Left lobe of liver (tissue), 2 donors: Measurements from ENCODE around the gene NR3C2. TPM values are rescaled to one million over a fixed set of nuclear protein-coding genes. Genes with fewer than 3 reads are reported as not detected.
A peak's percentile ranks its signal among the peaks of the same experiment; 100 is the strongest.

Experiments
- ATAC-seq: fragments of 200-7000 bp; cut with Tn5 transposase; one replicate; pipeline ENCODE4 v1.9.1; 2020; ENCODE audit warnings: mild to moderate bottlenecking, moderate library complexity
- DNase-seq: peaks from one replicate; pipeline ENCODE4 v3.0.0-alpha.2; 2020; ENCODE audit warnings: low spot score
- total RNA-seq: library from RNA; stranded (reverse); gene quantifications from one replicate; pipeline ENCODE4 v1.2.1, GENCODE V29; 2021
- donor health status: DM: no; HTN: no; CAD: no; lungs with moderate emphysema.
- donor health status: DM: no; HTN: yes; CAD: no.

Gene NR3C2
- total RNA-seq, 1 donor from 2014 or later, result 12.0 TPM

DNA sequence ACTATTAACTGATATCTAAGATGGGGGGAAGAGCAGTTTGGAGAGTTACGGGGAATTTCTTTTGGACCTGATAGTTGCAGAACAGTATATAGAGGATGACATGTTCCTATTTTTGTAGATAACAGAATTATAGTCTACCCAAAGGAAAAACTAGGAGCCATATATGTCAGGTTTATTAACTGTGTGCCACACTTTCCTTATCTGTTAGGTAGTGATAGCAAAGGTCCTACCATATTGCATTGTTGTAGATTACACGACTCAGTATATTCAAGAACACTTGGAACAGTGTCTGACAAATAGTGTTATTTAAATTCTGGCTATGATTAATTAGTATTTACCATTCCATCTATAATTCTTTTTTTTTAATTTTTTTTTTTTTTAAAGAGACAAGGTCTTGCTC is 175.3 kb downstream of the NR3C2 start:
- DNase-seq (no peak), ATAC-seq (no peak)

DNA sequence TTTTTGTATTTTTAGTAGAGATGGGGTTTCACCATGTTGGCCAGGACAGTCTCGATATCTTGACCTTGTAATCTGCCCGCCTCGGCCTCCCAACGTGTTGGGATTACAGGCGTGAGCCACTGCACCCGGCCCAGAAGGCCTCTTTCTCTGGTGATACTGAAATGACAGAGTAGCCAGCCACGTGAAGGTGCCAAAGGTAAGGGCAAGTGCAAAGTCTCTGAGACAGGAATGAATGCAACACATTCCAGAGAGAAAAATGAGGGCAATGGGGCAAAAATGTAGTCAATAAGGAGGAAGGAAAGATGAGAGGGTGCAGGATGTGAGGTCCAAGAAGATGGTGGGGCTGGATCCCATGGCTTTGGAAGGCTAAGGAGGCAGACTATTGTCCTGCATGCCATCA is 176.0 kb downstream of the NR3C2 start:
- DNase-seq (no peak), ATAC-seq (no peak)

DNA sequence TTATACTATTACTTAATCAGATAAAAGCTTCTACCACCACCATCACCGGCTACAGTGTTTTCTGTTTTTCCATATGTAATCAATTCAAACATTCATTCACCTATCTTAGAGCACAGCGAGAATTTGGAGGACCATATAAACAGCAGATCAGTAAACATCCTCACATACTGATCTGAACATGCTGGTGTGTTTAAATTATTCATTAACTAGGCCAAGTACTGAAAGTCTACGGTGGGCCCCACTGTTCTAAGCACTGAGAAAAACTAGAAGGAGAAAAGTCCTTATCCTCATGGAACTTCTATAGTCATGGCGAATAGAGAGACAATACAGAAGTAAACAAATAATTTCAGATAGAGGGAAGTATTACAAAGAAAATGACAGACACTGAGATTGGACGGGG is 176.6 kb downstream of the NR3C2 start:
- peak; percentile 33 for ATAC-seq
- no peak for DNase-seq

DNA sequence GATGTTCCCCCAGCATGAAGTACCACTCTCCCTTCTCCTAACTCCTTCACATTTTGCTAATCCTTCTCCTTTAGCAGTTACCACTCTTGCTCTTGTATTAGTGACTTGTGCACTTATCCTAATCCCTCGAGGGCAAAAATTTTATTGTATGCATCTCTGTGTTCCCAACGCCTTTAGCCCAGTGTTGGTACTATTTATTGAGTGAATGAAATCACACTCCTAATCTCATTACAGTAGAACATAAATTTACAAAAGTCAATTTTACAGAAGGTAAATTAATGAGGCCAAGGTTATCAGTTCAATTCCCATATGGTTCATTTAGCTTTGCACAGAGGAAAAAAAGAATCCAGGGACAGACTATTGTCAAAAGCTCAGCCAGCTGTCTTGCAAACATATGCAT is 178.4 kb downstream of the NR3C2 start:
- ATAC-seq, result no peak

DNA sequence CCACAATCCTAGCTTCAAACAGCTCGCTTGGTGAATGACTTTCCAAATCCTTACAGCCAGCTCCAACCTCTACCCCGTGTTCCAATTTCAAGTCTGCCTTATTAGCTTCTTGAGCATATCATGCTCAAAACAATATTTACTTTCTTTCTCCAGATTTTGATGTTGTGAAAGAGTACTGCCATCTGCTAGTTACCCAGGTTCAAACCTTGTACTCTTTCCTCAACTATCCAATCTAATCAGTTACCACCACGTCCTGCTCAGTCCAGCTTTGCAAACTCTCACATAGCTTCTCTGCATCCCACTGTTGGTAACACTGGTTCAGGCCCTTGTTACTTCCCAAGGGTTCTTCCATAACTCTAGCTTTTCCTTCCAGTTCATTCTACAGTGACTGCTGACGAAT is 179.1 kb downstream of the NR3C2 start:
- no peak for ATAC-seq
- no peak for DNase-seq

More for the DNA sequence above, 178.4 kb downstream of the NR3C2 start:
- no peak for DNase-seq

DNA sequence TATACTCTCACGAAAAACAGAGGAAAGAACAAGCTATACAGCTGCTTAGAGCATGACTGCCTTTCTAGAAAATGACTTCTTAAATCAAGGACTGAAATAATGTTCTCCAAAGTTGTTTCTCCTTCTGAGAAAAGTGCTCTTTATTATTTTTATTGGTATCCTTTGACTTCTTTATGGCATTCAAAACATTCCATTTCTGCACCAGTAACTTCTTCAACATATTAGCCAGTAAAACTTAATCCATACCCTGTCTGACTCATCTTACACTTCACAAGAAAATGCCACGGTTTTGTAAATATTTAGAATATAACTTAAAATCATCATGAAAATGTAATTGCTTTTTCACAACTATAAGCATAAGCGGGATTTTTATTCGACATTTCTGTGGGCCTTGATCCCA is 180.4 kb downstream of the NR3C2 start:
- DNase-seq, result no peak
- no peak for ATAC-seq

DNA sequence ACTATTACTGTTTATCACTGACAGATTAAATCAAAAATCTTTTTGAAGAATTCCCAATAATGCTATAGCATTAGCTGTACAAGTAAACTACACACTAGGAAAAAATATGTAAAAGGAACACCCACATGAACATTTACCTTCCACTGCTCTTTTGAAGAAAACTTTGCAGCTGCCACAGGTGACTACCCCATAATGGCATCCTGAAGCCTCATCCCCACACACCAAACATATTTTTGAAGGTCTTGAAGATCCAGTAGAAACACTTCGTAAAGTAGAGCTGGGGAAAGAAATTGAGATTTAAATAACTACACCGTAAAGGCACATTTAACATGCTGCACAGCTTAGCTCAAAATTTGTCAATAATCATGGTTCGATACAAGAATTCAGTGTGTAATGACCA is 182.4 kb downstream of the NR3C2 start:
- DNase-seq (no peak), ATAC-seq (no peak)

DNA sequence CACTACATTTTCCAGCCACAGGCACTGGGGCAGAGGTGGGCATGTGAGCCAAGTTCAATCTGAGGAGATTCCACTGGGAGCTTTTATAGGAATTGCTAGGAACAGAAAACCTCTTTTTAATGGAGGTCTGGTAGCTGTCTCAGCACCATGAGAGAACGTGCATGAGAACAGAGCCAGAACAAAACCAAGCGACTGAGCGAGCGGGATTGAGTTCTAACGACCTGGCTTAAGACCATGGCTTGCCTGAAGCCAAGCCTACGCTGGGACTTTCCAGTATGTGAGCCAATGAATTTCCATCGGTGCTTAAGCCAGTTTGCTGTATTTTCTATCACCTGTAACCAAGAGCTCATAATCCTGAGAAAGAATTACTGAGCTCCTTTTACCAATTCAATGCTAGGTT is 183.7 kb downstream of the NR3C2 start:
- ATAC-seq (no peak), DNase-seq (no peak)

DNA sequence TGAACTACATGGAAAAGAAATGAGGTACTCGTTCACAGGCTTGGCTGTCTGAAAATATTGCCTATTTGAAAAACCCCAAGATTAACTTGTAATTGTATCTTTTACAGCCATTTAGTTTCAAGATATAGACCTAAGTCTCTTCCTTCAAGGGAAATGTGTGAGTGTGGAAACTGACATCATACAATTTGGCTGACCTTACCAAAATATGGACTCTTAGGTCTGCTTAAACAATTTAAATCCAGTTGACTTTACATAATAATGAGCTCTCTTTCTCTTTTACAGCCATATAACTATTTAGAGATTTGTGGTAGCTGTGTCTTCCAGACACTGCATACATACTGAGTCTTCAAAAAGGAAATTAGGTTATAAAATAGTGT is 186.9 kb downstream of the NR3C2 start:
- ATAC-seq (no peak), DNase-seq (no peak)

DNA sequence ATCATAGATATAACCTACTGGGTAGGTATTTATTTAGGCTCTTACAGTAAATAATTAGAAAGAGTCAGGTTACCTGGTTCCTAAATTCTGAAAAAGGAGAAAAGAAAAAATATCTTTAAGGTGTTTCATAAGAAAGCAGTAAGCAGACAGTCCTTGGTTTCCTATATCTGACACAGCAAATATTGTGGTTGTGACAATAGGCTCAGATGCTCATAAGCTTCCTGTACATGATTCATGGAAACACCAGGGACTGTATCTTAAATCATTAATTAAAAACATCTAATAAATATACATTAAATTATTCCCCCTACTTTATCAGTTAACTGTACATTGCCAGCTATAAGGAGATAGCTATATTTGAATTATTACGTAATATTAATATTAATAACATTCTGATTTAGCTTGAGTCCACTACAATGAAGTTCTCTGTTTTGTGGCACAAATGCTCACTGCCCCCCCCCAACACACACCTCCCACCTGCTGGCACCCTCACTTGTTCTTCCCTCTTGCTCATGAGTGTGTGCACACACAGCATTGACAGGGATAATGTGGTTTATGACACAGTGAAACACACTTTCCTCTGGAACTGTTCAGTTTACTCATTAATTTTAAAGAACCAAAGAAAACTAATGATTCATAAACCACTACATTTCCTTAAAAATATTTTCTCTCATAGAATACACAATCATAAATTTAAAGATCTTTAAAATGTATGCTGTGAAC is 187.4 kb downstream of the NR3C2 start:
- DNase-seq (no peak), ATAC-seq (no peak)

DNA sequence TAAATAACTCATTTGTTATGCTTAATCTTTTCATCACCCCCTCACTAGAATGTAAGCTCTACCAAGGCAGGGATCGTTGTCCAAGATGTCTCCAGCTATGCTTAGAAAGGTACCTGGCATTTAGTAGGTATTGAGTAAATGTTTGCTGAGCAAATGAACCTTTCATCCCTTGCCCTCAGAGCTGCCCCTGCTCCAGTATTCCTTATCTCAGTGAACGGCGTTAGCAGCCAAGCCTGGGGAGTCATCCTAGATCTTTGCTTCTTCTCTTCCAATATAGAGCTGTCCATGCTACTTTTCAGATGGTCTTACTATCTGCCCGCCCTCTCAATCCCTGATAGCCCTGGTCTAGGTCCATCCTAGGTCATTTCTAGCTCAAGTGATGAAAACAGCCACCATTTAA is 188.4 kb downstream of the NR3C2 start:
- ATAC-seq (peak; percentile 97), DNase-seq (peak; percentile 67)

DNA sequence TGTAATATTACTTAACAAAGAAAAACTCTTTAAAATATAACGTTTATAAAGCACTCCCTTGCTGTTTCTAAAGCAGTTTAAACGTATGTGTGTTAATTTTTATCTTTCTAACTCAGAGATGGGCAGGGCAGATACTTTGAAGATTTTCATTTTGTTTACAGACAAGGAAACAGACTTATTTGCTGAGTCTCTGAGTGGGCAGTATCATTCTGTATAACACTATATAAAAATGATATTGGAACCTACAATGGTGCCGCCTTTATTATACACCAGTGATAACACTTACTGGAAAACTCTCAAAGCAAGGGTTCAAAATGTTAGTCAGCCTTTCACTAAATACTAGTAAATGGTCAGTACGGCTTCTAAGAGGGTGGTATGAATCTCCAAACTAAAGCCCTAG is 193.4 kb downstream of the NR3C2 start:
- no peak for DNase-seq
- ATAC-seq, result no peak

DNA sequence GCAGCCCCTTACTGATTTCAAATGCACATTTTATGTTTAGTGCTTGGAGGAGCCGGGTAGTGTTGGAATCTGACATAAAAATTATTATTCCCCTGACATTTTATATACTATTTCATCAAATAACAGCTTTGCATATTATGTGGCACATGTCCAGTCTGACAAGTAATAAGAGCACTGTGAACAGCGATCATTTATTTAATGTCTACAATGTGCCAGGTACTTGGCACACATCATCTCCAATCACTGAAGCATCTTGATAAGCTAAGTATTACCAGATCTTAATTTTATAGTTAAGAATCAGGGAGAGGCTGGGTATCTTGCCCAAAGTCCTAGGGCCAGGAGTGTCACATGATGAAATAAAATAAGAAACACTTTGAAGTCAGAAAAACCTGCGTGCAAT is 197.2 kb downstream of the NR3C2 start:
- ATAC-seq (no peak), DNase-seq (no peak)

DNA sequence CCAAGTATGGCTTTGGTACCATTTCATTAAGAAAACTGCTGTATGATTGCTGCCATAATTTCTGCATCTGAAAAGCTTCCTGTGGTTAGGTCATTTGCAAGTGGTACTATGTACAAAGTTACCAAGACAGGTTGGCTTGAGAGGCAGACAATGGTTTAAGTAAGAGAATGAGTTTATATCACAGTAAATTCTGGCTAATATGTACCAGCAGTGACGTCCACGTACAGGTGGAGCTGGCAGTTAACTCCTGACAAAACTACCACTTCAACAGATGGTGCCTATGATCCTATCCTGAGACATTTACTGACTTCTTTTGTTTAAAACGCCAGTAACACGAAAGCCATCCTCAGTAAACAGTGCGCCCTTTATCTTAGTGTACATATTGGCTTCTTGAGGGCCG is 198.4 kb downstream of the NR3C2 start:
- no peak for DNase-seq
- no peak for ATAC-seq

DNA sequence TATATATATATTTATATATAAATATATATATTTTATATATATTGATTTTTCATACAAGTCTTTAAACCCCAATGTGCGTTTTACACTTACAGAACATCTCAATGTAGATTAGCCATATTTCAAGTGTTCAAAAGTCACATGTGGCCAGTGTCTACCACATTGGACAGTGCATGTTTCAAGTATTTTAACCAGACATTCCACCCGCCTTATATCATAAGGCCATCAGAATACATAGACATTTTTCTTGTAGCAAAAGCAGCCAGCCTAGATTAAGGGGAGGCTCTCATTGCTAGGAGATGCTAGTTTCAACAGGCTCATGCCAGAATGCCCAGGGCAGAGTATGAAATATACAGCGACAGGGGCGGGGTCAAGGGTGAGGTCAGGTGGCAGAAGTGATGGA is 202.0 kb downstream of the NR3C2 start:
- ATAC-seq (no peak), DNase-seq (no peak)

DNA sequence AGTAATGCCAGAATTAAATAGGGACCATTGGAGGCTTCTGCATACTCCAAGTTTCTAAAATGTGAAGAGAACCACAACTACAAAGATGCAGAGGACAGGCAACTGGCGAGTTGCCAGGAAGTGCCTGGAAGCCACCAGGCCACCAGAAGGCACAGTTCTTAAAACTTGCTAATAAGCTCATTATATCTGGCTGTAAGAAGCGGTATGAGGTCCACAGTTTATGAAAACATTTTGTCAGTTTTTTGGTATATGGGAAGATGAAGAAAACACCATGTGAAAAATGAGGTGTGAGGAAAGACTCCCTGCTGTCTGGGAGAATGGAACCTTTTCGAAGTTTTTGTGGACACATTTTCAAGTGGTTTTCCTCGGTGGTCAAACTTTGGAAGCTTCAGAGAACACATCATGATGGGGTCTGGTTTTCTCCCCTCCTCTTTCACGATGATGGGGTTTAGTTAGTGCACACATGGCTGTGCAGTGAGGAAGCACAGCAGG is 202.7 kb downstream of the NR3C2 start:
- DNase-seq (no peak), ATAC-seq (no peak)

DNA sequence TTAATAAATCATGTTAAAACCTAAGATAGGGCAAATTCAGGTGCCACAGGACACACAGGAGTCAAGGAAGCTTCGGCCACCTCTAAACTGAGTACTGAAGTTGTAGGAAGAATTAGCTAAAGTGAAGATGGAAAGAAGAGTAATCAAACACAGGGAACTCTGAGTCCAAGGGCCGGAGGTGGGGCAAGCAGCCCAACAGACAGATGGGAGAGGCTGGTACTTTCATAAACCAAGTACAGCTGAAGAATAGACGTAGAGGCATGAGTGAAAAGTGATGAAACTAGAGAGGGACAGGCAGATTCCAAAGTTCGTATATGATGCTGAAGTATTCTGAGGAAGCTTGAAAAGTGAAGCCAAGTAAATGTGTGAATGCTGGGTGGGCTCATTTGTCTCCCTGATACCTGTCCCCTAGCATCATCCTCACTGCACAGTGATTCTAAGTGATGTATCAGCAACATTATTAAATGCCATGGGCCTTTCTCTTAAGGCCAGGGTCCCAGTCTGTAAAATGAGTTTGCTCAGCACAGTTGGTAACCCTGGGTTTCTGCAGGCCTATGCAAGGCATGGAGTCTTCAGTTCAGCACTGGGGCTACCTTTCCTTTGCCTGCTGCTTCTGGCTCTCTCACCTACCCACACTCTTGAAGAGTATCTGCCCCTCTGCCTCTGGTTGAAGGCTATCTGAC is 203.3 kb downstream of the NR3C2 start:
- peak; percentile 39 for ATAC-seq

DNA sequence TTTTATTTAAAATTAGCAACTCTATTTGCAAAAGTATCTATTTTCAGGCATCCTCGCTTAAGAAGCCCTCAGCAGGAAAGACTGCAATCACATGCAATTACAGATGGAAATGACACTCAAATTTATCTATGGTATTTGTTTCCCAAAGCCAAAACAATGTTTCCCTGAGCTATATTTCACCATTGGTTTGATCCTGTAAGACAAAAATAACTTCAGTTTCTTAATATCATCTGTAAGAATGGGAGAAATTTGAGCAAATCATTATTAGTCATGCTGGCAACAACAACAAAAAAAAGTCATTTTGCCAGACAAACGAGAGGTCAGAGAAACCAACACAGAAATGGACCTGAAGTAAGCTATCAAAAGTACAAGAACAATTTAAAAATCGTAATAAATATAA is 204.1 kb downstream of the NR3C2 start:
- no peak for DNase-seq
- no peak for ATAC-seq

More for the DNA sequence above, 203.3 kb downstream of the NR3C2 start:
- no peak for DNase-seq

DNA sequence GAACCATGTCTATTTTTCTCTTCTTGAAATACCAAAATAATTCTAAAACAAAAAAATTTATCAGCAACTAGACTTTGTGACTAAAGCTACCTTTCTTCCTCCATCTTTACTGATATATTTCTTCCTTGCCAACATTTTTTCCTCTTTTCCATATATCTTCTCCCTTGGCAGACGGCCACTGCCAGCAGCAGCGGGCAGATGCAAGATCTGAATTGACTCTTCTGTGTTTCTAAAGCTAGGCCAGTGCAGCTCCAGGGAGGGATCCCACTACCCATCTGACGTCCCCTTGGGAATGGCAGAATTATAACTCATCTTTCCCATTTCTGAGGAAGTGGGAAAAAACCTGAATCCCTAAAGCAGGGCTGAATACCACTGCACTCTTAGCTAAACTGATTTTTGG is 206.4 kb downstream of the NR3C2 start:
- ATAC-seq (no peak), DNase-seq (no peak)

DNA sequence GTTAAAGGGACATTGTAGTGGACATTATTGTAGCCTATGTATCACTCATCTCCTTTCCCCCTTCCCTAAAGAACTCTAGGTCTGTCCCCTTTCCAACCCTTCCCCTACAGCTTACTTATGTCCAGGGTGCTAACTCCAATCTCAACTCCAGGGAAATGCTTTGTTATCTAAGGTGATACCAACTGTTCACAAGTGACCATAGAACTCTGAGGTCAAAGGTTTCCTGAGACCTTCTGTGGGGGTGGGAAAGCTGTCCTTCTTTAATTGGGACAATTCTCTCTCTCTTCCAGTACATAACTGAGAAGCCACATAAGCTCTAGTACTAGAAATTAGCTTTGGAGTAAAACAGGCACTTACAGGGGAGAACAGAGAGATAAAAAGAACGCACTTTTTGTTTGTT is 212.4 kb downstream of the NR3C2 start:
- DNase-seq (no peak), ATAC-seq (peak; percentile 51)

DNA sequence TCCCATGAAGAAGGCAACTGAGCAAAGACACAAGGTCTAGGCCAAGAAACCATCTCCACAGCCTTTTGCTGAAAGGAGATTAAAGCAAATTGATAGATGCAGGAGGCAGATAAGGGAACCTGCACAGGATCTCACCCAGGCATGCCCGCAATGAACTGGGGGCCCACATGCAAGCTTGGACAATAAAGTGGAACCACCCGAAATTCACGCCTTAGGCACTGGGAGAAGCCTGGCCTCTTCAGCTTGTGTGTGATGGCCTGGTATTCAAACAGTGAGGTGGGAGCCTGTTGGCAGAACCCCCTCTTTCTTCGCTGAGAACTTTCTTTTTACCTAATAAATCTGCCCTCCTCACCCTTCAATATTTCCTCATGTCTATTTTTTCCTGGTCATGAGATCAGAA is 213.2 kb downstream of the NR3C2 start:
- no peak for DNase-seq
- no peak for ATAC-seq

DNA sequence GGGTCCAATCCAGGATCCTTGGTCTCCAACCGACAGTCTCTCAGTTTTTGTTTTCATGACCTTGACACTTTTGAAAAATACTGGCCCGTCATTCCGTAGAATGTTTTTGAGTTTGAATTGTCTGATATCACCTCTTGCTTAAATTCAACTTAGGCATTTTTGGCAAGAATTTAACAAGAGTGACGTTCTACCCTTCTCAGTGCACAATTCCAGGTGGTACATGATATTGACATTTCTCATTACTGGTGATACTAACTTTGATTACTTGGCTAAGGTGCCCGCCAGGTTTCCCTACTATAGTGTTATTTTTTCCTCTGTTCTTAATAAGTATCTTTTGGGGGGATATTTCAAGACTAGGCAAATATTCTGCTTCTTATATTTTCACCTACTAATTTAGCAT is 215.1 kb downstream of the NR3C2 start:
- DNase-seq, result no peak
- ATAC-seq, result no peak

DNA sequence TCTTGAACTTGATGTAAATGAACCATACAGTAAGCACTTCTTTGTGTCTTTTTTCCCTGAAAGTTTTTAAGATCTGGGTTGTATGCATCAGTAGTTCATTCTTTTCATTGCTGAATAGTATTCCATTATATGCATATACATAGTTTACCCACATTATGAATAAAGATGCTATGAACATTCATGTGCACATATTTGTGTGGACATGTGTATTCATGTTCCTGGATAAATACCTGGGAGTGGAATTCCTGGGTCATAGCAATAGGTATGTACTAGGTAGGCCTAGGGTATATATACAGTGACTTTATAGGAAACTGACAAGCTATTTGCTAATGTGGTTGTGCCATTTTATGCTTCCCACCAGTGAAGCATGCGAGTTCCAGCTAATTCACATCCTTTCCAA is 215.9 kb downstream of the NR3C2 start:
- ATAC-seq, result no peak
- DNase-seq, result no peak
